K562 (cell line): Measurements from ENCODE around the gene MAML3. TPM values are rescaled to one million over a fixed set of nuclear protein-coding genes. Genes with fewer than 3 reads are reported as not detected.

ENCODE experiments used
- ATAC-seq: fragments of 200-7000 bp; cut with Tn5 transposase; 3 replicates; pipeline ENCODE4 v1.9.1; 2020; ENCODE audit warnings: moderate library complexity
- BruUV-seq: library from RNA; stranded (reverse); fragments of 400-500 nt; replicated peaks from 2 replicates; lab custom pipeline; 2021; lab: Mats Ljungman, UMichigan
- CTCF ChIA-PET: fragments of 300-600 bp; formaldehyde crosslinking; extraction: SDS; loops from one replicate; lab custom pipeline; 2021; ENCODE audit warnings: low intra/inter-chr PET ratio; lab: Yijun Ruan, JAX
- POLR2A ChIA-PET: fragments of 300-600, 350-650 bp; sonication (Branson Sonifier 250); formaldehyde crosslinking; extraction: SDS; loops from one replicate; lab custom pipeline; 2021; ENCODE audit warnings: antibody characterized with exemption, inconsistent platforms; lab: Yijun Ruan, JAX
- DNase-seq, 4 experiments: peaks; one replicate each; pipeline versions ENCODE4 v3.0.0 to v3.0.0-alpha.2; 2011 to 2018; ENCODE audit warnings: low spot score in 3 of 4, mixed read lengths in 3 of 4; ENCODE audit errors: extremely low read depth in 1 of 4
- FAIRE-seq: peaks from 2 replicates; lab custom pipeline; 2011; peaks lifted over from hg19 to GRCh38; lab: Jason Lieb, UNC
- H2AFZ ChIP-seq: 2 replicates; pipeline ENCODE4 v1.6.0; 2011; ENCODE audit warnings: low read depth, low read length, control low read depth, inconsistent platforms
- H3K27ac ChIP-seq: fragments of 200-600 bp; 3 replicates; pipeline ENCODE4 v1.8.0; 2011; ENCODE audit warnings: low read depth, mild to moderate bottlenecking, control low read depth, inconsistent platforms, low read length, moderate library complexity, mixed read lengths; ENCODE audit errors: extremely low read depth
- H3K27me3 ChIP-seq, 2 experiments: fragments of 300-600 bp in 1 of 2; 2 replicates in 1 of 2; 3 replicates in 1 of 2; pipeline versions ENCODE4 v1.6.0 to v1.8.0; 2011; ENCODE audit warnings: inconsistent platforms in 2 of 2, low read length in 2 of 2, mild to moderate bottlenecking in 1 of 2, mixed read lengths in 1 of 2, moderate library complexity in 1 of 2; ENCODE audit not compliant: control insufficient read depth in 2 of 2, insufficient read depth in 2 of 2
- H3K36me3 ChIP-seq: fragments of 300-600 bp; 3 replicates; pipeline ENCODE4 v1.8.0; 2011; ENCODE audit warnings: mild to moderate bottlenecking, low read length, inconsistent platforms; ENCODE audit not compliant: control insufficient read depth, insufficient read depth
- H3K4me1 ChIP-seq, 2 experiments: fragments of 200-600 bp in 1 of 2; replicated peaks in 1 of 2; 2 replicates in 1 of 2; 3 replicates in 1 of 2; pipeline versions ENCODE4 v1.5.1 to v1.8.0; 2011; ENCODE audit warnings: inconsistent platforms in 2 of 2, low read length in 2 of 2, mild to moderate bottlenecking in 1 of 2, mixed read lengths in 1 of 2, moderate library complexity in 1 of 2; ENCODE audit not compliant: control insufficient read depth in 2 of 2, insufficient read depth in 2 of 2
- H3K4me2 ChIP-seq: 2 replicates; pipeline ENCODE4 v1.6.1; 2011; ENCODE audit warnings: low read length, control low read depth, inconsistent platforms, mixed read lengths; ENCODE audit not compliant: insufficient read depth
- H3K4me3 ChIP-seq: fragments of 200-600 bp; sonication (generic), shearing (Covaris generic); 2 replicates; pipeline ENCODE4 v1.5.1; 2016; ENCODE audit warnings: control low read depth, inconsistent platforms
- H3K79me2 ChIP-seq: fragments of 200-600 bp; 3 replicates; pipeline ENCODE4 v1.8.0; 2011; ENCODE audit warnings: low read length, inconsistent platforms; ENCODE audit not compliant: control insufficient read depth, insufficient read depth
- H3K9ac ChIP-seq, 2 experiments: 2 replicates each; pipeline versions ENCODE4 v1.6.0 to v1.6.1; 2011; ENCODE audit warnings: low read depth in 2 of 2, low read length in 2 of 2, control low read depth in 1 of 2, inconsistent platforms in 1 of 2, mild to moderate bottlenecking in 1 of 2, mixed read lengths in 1 of 2; ENCODE audit not compliant: insufficient read depth in 1 of 2
- H3K9me1 ChIP-seq: one replicate; pipeline ENCODE4 v1.6.0; 2011; ENCODE audit warnings: inconsistent platforms, mild to moderate bottlenecking, low read length, moderate library complexity; ENCODE audit not compliant: control insufficient read depth, insufficient read depth
- H3K9me3 ChIP-seq: replicated peaks from 2 replicates; pipeline ENCODE4 v1.5.1; 2011; ENCODE audit warnings: low read depth, low read length, inconsistent platforms; ENCODE audit not compliant: control insufficient read depth, insufficient read depth
- H4K20me1 ChIP-seq: replicated peaks from 2 replicates; pipeline ENCODE4 v1.6.1; 2011; ENCODE audit warnings: low read length, inconsistent platforms, mixed read lengths; ENCODE audit not compliant: control insufficient read depth, insufficient read depth
- CEBPG ChIP-seq, 3 experiments: fragments of 200-800 bp in 1 of 3; sonication (Bioruptor generic) in 1 of 3; sonication (generic) in 1 of 3; formaldehyde crosslinking in 1 of 3; IDR thresholded peaks in 2 of 3; conservative IDR thresholded peaks in 1 of 3; 2 replicates each; pipeline versions ENCODE4 v1.6.1 to v1.8.0; 2016 to 2022; ENCODE audit warnings: missing compliant biosample characterization in 2 of 3, missing genetic modification characterization in 2 of 3, mild to moderate bottlenecking in 1 of 3, missing genetic modification reagents in 1 of 3
- FOXK1 ChIP-seq: sonication (generic); formaldehyde crosslinking; IDR thresholded peaks from 2 replicates; pipeline ENCODE4 v1.8.0; 2022; ENCODE audit warnings: missing genetic modification reagents, mild to moderate bottlenecking, borderline replicate concordance
- KLF10 ChIP-seq: fragments of 250-450 bp; sonication (Bioruptor Pico); IDR thresholded peaks from 2 replicates; pipeline ENCODE4 v1.6.1; 2021; ENCODE audit warnings: matching md5 sums
- POLR2A ChIP-seq: fragments of 450-650 bp; conservative IDR thresholded peaks from 2 replicates; pipeline ENCODE4 v1.6.1; 2016
- TAF1 ChIP-seq: IDR thresholded peaks from 2 replicates; pipeline ENCODE4 v1.6.1; 2011; ENCODE audit warnings: mild to moderate bottlenecking, low read length, moderate library complexity; ENCODE audit not compliant: insufficient read depth, control insufficient read depth, severe bottlenecking; ENCODE audit errors: extremely low read depth
- TAL1 ChIP-seq: fragments of 450-650 bp; IDR thresholded peaks from 2 replicates; pipeline ENCODE4 v1.6.1; 2016; ENCODE audit warnings: mild to moderate bottlenecking
- TBL1XR1 ChIP-seq, 2 experiments: IDR thresholded peaks; 2 replicates each; pipeline ENCODE4 v1.6.1; 2012; ENCODE audit warnings: improper control_type of control experiment in 2 of 2, low read length in 2 of 2, mild to moderate bottlenecking in 1 of 2
- U2AF2 ChIP-seq: fragments of 200-400 bp; formaldehyde crosslinking; optimal IDR thresholded peaks from 2 replicates; pipeline ENCODE3; 2017; ENCODE audit warnings: low read depth, mild to moderate bottlenecking, low read length
- ZNF253 ChIP-seq: fragments of 250-450 bp; sonication (Bioruptor Pico); conservative IDR thresholded peaks from 2 replicates; pipeline ENCODE4 v1.6.1; 2021; ENCODE audit warnings: mild to moderate bottlenecking
- ZNF76 ChIP-seq: fragments of 250-450 bp; sonication (Bioruptor Pico); IDR thresholded peaks from 2 replicates; pipeline ENCODE4 v1.4.0; 2020; ENCODE audit warnings: mild to moderate bottlenecking, moderate library complexity, borderline replicate concordance
- ZSCAN29 ChIP-seq: fragments of 450-650 bp; IDR thresholded peaks from 2 replicates; pipeline ENCODE4 v1.6.1; 2017
- WGBS: fragments of 100-300 bp; shearing (Covaris generic); methylation state at CpG from one replicate; pipeline ENCODE4 v1.1.6; 2016; ENCODE audit warnings: low coverage, mixed read lengths; ENCODE audit not compliant: insufficient coverage; ENCODE audit errors: missing lambda C conversion rate; 5-methylcytosine and 5-hydroxymethylcytosine counted together
- in situ Hi-C: fragments of 300-500 bp; cut with MboI; formaldehyde crosslinking; loops from 4 replicates; pipeline ENCODE4 v1.15.0; 2018; ENCODE audit warnings: inconsistent platforms, mixed read lengths
- intact Hi-C: fragments of 100-400 bp; cut with micrococcal nuclease; formaldehyde crosslinking; loops from 2 replicates; pipeline ENCODE4 v1.14.2; 2022
- polyA plus RNA-seq, 8 experiments: library from polyadenylated mRNA; depleted of rRNA in 4 of 8; stranded (reverse) in 5 of 8; unstranded in 3 of 8; fragments of >200 nt; fragmentation: Nextera tagmentation in 2 of 8; fragmentation: Illumina TruSeq in 1 of 8; extraction: Ambion mirVana in 2 of 8; extraction: Trizol in 1 of 8; gene quantifications; 2 replicates each; pipeline versions ENCODE4 v1.2.1 to v1.2.3, GENCODE V29; 2011 to 2014; ENCODE audit warnings: inconsistent platforms in 1 of 8, missing spikeins in 1 of 8
- total RNA-seq, 7 experiments: library from RNA; depleted of rRNA in 6 of 7; stranded (reverse); fragments of >200 nt in 6 of 7; fragmentation: Illumina TruSeq in 2 of 7; extraction: Trizol in 2 of 7; gene quantifications; 2 replicates each; pipeline versions ENCODE4 v1.2.1 to v1.2.3, GENCODE V29; 2011 to 2021; ENCODE audit warnings: low replicate concordance in 1 of 7
- TF ChIP-seq, protein P1 (sequence below): IDR thresholded peaks from 2 replicates; pipeline ENCODE4 v1.6.1; 2014; ENCODE audit warnings: antibody characterized with exemption
- TF ChIP-seq, protein P2 (sequence below): sonication (generic); formaldehyde crosslinking; IDR thresholded peaks from 2 replicates; pipeline ENCODE4 v1.8.0; 2022; ENCODE audit warnings: mild to moderate bottlenecking, missing genetic modification reagents, borderline replicate concordance

The MAML3 gene
- total and polyA plus RNA-seq, 9 of the 15 experiments (the other 6 are each of a cell fraction or from before 2014, with no cell fraction given) = 0.01 to 0.55 (median 0.25) TPM

DNA sequence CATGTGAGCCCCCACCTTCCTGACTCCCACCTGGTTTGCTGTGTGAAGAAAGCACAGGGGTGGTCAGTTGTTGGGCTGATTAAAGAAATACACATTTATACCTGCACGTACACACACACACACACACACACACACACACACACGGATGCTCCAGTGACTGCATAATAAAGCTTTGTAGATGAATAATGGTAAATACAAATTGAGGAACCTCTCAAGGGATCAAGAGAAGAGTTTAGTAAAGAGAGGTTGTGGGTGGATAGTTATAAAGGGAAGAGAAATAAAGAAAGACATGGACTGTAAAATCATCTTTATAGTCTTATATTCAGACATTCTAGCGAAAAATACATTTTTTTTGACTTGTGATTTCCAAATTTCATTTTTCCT lies 344.2 kb downstream of the MAML3 start:
- no peak for FAIRE-seq
- H2AFZ ChIP-seq = no peak overlapping the region
- DNase-seq = no peak
- no peaks in the 10 kb centered on the region for H4K20me1 ChIP-seq
- H3K27ac ChIP-seq = no peak overlapping the region
- no peak overlapping the region for H3K9ac ChIP-seq
- intact Hi-C loops = no loop called here
- 0% methylated on average over 3 of the region's 3 CpGs for WGBS
- BruUV-seq = no TSS peak
- no peak for ATAC-seq
- no peak for TF ChIP-seq U2AF2
- no peak for TF ChIP-seq TAL1
- no peak for TF ChIP-seq TAF1
- TF ChIP-seq ZNF76 (CRISPR knock-in tag) = no peak
- no peak for TF ChIP-seq FOXK1 (CRISPR knock-in tag)
- no peak for TF ChIP-seq KLF10
- TF ChIP-seq CEBPG (CRISPR knock-in tag; IDR thresholded peaks at IDR 0.05) = no peak
- TF ChIP-seq CEBPG (tag; conservative IDR thresholded peaks at IDR 0.05 in 1 of 2, IDR thresholded peaks at IDR 0.05 in 1 of 2) = no peak
- TF ChIP-seq, protein P1, sequence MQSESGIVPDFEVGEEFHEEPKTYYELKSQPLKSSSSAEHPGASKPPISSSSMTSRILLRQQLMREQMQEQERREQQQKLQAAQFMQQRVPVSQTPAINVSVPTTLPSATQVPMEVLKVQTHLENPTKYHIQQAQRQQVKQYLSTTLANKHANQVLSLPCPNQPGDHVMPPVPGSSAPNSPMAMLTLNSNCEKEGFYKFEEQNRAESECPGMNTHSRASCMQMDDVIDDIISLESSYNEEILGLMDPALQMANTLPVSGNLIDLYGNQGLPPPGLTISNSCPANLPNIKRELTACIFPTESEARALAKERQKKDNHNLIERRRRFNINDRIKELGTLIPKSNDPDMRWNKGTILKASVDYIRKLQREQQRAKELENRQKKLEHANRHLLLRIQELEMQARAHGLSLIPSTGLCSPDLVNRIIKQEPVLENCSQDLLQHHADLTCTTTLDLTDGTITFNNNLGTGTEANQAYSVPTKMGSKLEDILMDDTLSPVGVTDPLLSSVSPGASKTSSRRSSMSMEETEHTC = no peak
- TF ChIP-seq ZNF253 (CRISPR knock-in tag) = no peak
- no peak for TF ChIP-seq POLR2A
- no peak for TF ChIP-seq ZSCAN29
- TF ChIP-seq TBL1XR1 (IDR thresholded peaks at IDR 0.05; ENCODE audit: low read length in 2 of 2) = no peak
- TF ChIP-seq, protein P2, sequence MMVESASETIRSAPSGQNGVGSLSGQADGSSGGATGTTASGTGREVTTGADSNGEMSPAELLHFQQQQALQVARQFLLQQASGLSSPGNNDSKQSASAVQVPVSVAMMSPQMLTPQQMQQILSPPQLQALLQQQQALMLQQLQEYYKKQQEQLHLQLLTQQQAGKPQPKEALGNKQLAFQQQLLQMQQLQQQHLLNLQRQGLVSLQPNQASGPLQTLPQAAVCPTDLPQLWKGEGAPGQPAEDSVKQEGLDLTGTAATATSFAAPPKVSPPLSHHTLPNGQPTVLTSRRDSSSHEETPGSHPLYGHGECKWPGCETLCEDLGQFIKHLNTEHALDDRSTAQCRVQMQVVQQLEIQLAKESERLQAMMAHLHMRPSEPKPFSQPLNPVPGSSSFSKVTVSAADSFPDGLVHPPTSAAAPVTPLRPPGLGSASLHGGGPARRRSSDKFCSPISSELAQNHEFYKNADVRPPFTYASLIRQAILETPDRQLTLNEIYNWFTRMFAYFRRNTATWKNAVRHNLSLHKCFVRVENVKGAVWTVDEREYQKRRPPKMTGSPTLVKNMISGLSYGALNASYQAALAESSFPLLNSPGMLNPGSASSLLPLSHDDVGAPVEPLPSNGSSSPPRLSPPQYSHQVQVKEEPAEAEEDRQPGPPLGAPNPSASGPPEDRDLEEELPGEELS (CRISPR knock-in tag) = no peak
- TF ChIP-seq, all 486 proteins: peak for 0
- H3K36me3 ChIP-seq = no peaks in the 10 kb centered on the region
- ChIA-PET POLR2A (no interaction called here), CTCF (interaction anchor here (0.7 kb wide), 1 partner anchor 8 kb away, joined by 4 read pairs; no protein-coding TSS in a partner anchor)
- no peak overlapping the region for H3K4me3 ChIP-seq
- H3K4me1 ChIP-seq = no peaks in the 10 kb centered on the region
- H3K4me2 ChIP-seq = no peak overlapping the region
- no peaks in the 10 kb centered on the region for H3K9me3 ChIP-seq
- peaks cover 2 to 29% of the 10 kb centered on the region in 2 experiments; a peak in 3 of 5 replicates for H3K27me3 ChIP-seq
- in situ Hi-C loops = no loop called here
- no peaks in the 10 kb centered on the region for H3K79me2 ChIP-seq
- no peaks in the 10 kb centered on the region for H3K9me1 ChIP-seq
